GM12875 (cell line): ENCODE results near the gene PALLD.

Experiments
- H3K4me3 ChIP-seq: one replicate; pipeline ENCODE4 v1.5.1; 2011; ENCODE audit warnings: low read depth, low read length, control low read depth
- CTCF ChIP-seq: IDR thresholded peaks from 2 replicates; pipeline ENCODE4 v1.5.1; 2011; ENCODE audit warnings: low read depth, mild to moderate bottlenecking, control low read depth, inconsistent platforms, low read length, moderate library complexity, borderline replicate concordance; ENCODE audit not compliant: insufficient read depth

The PALLD gene

GRCh38 chr4:168879188-168879587, 382.3 kb downstream of the PALLD start:
- no peak overlapping the region for H3K4me3 ChIP-seq
- no peak for TF ChIP-seq CTCF

DNA sequence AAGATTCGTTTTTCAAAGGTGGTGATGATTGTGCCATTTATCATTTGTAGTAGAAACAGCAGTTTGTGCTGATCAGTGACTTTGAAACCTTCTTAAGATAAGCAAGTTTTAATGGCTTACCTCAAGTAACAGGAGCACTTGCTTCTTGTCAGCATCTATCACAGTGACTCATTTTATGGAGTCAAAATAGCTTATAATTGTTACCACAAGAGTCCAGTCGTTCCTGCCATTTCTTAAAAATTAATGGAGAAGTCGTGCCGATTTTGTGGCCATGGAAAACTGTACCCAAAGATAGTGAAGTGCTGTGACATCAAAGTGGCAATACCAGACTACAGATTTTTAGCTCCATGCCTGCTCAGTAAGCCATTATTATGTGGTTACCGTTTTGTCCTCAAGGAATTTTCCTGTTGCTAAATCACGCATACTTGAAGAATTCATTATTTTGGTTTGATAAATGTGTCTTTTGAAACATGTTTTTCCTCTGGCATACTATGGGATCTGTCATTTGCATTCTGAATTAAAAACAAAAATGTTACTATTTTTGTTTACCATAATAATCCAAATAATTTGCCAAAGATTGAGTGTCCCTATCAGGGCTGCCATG, 383.3 kb downstream of the PALLD start:
- no peak overlapping the region for H3K4me3 ChIP-seq
- no peak for TF ChIP-seq CTCF

DNA sequence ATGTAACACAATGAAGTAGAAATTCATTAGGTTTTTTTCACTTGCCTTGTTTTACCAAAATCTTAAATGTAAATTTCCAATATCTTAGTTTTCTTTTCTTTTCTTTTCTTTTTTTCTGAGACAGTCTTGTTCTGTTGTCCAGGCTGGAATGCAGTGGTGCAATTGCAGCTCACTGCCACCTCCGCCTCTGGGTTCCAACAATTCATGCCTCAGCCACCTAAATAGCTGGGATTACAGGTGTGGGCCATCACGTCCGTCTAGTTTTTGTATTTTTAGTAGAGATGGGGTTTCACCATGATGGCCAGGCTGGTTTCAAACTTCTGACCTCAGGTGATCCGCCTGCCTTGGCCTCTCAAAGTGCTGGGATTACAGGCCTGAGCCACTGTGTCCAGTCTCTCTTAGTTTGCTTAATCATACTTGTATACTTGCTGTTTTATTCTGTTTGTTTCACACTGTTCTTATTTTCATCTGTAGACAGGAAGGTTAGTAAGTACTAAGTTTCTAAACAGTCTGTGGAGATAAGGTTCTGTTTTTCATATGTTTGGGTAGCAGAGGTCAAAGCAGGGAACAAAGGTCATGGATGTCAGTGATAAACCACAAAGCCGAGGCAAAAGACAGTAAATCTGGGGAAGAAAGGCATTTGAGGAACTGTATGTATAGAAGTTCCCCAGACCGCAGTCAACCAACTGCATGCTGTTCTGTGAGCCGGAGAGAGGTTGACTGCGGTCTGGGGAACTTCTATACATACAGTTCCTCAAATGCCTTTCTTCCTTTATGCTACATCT, 384.2 kb downstream of the PALLD start:
- no peak overlapping the region for H3K4me3 ChIP-seq
- TF ChIP-seq CTCF: no peak

GRCh38 chr4:168881781-168882420, 385.0 kb downstream of the PALLD start:
- TF ChIP-seq CTCF: no peak
- H3K4me3 ChIP-seq: no peak overlapping the region

DNA sequence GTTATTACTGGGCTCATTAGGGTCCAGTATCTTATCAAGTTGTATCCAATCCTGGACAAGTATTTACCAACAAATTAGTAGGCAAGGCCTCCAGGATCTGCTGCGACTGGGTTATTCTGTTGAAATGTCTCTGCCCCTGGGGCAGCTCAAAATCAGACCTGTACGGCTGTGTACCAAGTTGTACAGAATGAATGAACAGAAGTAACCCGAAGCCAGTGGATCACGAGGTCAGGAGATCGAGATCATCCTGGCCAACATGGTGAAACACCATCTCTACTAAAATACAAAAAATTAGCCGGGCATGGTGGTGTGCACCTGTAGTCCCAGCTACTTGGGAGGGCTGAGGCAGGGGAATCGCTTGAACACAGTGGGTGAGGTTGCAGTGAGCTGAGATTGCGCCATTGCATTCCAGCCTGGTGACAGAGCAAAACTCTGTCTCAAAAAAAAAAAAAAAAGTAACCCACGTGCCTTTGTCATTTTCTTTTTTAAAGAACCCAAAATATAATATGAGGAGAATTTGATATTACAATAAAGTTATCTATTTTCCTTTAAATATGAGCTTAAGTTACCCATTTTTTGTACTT, 385.9 kb downstream of the PALLD start:
- H3K4me3 ChIP-seq: no peak overlapping the region
- TF ChIP-seq CTCF: no peak

DNA sequence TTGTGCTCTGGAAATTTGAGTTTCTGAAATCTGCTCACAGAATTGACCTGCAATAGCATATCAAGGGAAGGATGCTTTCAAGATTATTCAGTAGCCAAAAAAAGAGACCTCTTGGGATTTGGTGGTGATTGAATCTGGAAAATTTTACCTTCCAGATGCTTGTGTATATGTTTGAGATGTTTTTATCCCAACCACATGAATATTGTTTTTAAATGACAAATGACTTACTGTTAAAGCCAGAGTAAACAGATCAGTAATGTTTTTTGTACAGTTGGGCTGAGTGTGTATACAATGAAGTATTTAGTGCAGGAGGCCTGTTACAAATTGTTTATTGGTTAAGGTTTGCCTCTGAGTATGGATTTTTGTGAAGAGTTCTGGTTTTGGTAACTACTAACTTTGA, 386.7 kb downstream of the PALLD start:
- TF ChIP-seq CTCF: no peak
- H3K4me3 ChIP-seq: no peak overlapping the region
